GM19372 (cell line): Measurements from ENCODE around the gene BRD1.
"Not testable (repeated sequence)": the region's sequence is repeated elsewhere in the genome, so short reads cannot be mapped to it uniquely, and the experiment has no call there.

Source experiments
- ATAC-seq: cut with Tn5 transposase; IDR thresholded peaks from one replicate; pipeline ENCODE4 v1.9.1; 2021; ENCODE audit warnings: mild to moderate bottlenecking, low read depth, moderate library complexity; ENCODE audit not compliant: unreplicated experiment

The BRD1 gene

DNA sequence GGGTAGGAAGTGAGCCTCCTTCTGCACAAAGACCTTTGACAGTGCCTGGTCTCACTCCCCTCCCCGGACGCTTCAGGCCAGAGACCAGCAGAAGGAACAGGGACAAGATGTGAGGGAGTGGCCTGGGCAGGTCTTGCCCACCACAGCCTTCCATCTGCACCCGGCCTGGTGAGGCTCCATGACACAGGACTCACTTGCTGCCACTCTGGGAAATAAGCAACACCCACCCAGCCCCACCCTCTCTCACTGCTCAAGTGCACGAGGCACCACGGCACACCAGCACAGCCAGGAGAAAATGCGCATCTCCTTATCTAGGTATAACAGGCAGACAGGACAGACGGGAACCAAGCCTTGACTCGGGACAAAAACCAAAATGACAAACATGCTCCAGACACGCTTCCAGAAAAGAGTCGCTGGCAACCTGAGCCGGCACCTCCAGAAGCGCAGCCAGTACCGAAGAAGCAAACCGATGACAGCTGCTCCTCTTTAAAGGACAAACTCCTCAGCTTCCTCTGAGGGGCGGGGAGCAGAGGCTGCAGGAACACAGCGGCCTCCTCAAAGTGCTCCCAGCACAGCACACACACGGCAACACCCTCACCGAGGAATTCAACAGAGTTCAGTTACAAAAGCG is 41.7 kb downstream of the BRD1 start:
- no peak for ATAC-seq

DNA sequence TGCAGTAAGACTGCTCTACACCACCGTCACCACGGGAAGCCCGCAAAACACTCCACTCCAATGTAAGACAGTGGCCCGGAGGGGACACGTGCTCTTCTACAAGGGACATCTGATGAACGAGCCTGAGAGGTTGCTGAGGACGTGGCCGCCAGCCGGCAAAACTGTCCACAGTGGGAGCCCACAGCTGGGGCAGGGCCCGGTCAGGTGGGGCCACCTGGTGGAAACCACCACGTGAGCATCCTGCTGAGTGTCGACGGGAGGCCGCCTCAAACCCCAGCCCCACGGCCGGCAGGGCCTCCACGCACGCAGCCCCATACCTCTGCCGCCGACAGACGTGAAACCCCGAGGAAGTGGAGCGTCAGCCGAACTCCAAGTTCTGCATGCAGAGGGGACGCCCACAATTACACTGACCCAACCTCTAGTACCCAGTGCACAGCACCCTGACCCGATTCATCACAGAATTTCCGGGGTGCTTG is 42.6 kb downstream of the BRD1 start:
- no peak for ATAC-seq

DNA sequence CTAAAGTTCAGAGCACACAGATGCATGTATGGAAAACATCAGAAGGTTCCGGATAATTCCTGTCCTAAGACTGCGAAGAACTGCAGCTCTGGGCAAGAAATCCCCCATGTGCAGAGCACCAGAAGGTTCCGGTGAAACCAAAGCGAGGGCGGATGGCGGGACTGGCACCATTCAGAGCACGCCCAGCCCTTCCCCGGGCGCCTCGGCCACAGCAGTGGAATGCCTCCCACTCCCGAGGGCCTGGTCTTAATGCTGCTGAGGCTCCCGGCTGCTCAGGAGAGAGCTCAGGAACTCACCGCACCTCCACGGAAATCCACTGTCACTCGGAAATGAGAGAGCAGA is 43.1 kb downstream of the BRD1 start:
- ATAC-seq = no peak

DNA sequence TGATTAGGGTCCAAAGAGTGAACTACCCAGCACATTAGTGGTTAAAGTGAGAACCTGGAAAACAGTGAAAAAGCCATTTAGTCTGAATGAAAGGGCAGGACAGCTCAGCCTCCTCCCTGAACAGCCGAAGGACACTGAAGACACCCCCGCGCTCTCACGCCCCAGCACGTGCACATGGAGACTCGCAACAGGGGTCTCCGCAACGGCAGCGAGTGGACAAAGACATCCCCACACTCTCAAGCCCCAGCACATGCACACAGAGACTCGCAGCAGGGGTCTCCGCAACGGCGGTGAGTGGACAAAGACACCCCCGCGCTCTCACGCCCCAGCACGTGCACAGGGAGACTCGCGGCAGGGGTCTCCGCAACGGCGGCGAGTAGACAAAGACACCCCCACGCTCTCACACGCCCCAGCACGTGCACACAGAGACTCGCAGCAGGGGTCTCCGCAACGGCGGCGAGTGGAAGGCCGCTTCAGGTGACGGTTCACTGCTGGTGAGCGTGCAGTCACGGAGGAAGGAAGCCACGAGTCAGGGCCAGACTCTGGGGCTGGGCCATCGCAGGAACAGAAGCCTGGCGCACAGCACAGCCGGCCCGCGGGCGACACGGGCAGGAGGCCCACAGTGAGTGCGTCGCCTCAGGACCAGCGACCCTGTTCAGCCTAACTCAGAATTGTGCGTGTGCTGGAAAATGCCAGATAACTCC is 43.6 kb downstream of the BRD1 start:
- no peak for ATAC-seq

DNA sequence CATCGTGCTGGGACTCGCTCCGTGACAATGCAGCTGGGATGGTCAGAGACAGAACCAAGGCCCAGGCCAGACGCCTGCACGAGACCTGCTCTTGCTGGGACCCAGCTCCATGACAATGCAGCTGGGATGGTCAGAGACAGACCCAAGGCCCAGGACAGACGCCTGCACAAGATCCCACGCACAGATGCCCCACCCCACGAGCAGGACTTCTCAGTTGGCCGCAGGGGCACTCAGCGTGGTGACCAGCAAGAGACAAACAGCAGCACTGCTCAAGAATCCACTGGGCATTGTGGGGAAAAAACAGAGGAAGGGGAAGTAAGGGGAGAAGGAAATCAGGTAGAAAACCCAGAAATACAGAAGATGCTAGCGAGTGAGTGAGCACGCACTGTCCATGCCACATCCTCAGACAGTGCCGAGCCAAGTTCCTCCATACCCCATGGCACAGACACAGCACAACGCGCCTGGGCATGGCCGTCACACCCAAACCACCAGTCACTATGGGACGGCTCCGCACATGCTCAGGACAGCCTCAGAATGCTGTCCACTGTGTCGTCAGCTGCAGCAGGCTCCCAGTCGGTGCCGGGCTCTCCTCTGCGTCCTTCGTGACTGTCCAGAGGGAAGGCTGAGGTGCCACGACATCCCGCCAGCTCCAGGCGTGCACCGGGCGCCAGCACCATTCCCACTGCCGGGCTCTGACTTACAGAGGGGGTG is 44.5 kb downstream of the BRD1 start:
- ATAC-seq = no peak

DNA sequence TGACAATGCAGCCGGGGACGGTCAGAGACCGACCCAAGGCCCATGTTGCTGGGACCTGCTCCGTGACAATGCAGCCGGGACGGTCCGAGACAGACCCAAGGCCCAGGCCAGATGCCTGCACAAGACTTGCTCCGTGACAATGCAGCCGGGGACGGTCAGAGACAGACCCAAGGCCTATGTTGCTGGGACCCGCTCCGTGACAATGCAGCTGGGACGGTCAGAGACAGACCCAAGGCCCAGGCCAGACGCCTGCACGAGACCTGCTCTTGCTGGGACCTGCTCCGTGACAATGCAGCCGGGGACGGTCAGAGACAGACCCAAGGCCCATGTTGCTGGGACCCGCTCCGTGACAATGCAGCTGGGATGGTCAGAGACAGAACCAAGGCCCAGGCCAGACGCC is 45.8 kb downstream of the BRD1 start:
- not testable (repeated sequence) for ATAC-seq

DNA sequence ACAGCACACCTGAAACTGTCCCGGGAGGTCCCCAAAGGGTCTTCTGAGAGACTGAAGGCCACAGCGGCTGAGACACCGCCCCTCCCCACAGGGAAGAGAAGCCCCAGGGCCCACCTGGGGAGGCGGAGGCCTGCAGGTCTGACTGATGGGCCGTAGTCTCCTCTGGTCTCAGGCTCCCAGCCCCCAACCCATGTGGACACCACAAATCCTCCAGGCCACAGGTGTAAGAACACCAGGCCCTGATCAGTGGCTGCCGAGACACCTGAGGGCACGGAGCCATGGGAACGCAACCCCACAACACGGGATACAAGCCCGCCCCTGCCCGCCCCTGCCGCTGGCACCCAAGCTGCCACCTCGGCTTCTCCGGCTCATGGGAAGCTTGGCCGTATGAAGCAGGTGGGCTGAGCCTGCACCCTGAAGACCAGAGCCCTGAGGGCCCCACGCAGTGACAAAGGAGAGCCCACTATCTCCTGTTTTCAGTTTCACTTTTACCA is 46.3 kb downstream of the BRD1 start:
- no peak for ATAC-seq

DNA sequence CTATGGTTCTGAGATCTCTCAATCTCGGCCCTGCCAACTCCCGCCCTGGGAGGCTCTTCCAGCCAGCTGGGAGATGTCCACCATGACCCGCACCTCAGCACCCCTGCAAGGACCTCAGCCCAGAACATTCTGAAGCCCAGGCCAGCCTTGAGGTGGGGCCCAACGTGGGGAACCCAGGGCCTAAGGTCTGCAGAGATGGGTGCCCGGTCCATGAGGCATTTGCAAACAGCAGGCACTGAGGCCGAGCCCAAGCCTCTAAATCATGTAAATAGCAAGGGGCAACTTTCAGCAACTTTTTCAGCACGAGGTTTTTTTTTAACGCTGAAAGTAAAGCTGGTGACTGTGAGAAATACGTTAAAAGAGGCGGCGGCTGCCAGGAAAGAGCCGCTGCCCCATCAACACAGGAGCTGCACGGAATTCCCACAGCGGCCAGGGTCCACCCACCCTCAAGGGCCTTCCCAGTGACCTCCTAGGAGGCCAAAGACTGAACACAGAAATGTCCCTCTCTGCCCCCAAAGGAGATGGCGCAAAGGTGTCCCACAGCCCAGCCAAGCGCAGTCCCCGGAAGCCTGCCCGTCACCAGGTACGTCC is 46.9 kb downstream of the BRD1 start:
- no peak for ATAC-seq

DNA sequence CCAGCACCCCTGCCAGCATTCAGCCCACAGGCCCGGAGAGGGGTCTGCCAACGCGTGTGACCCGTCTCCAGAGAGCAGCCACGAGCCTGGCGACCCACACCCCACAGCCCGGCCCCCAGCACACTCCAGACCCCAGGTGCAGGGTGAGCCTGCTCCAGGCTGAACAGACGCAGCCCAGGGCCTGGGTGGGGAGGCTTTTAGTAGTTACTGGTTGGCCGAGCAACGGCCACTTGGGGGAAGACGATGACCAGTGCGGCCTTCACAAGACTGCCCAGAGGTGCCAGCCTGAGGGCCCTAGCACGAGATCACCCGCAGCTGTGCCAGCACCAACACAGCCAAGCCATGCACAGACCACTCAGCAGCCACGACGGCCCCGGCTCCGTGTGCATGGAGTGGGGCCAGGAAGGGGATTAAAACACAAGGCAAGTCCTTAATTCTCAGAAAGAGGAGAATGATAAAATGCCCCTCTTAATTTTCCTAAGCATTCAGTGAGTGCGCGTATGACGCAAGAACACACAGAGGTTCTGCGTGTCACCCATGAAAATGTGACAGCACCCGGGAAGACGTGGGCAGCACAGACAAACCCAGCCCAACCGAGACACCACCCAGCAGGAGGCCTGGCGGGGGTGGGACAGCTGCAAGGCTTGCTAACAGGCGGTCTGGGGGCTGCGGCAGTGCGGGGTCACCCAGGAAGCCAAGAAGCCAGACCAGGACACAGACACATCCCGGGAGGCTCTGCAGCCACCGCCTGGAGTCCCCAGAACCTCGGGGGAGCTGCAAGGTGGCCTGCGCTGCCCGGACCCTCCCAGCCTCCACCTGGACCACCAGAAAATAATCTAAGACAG is 47.6 kb downstream of the BRD1 start:
- no peak for ATAC-seq

DNA sequence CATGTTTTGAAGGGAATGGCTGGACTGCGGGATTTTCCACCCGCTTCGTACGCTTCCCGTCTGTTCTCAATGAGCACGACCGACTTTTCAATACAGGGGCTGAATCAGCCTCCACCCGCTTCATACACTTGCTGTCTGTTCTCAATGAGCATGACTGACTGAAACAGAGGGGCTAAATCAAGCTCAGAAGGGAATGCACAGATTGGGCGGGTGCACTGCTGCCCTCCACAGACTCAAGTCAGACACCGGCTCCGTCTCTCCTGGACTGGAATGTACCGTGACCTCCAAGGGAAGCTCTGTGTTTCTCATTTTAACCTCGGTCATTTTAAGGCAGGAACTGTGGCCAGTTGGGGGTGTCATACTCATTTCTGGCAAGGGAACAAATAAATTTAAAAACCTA is 48.5 kb downstream of the BRD1 start:
- ATAC-seq = no peak

DNA sequence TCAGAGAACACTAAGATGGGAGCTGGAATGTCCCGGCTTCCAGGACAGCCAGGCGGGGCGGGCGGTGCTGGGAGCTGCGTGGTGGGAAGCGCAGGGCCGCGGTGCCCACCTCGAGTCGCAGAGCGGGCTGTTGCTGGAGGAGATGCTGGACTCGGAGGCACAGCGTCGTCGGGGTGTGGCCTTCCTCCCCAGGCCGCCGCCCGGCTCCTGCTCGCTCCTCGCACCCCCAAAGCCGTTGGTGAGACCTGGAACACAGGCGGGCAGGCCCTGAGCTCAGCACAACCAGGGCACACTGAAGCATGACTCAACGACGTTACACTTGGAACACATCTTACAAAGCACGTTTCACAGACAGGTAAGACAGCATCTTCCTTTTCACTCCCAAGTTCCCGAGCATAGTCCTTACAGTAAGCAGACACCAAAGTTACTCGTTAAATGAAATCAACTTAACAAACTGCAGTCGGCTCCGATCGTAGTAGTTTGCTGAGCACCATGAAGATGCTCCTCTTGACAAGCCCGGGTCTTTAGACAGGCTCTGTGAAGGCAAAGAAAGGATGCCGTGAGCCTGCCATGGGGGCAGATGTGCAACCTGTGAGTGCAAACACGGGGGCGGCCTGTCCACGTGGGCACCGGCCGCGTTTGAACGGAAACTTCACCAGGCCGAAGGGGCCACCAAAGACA is 50.0 kb downstream of the BRD1 start:
- ATAC-seq = no peak

DNA sequence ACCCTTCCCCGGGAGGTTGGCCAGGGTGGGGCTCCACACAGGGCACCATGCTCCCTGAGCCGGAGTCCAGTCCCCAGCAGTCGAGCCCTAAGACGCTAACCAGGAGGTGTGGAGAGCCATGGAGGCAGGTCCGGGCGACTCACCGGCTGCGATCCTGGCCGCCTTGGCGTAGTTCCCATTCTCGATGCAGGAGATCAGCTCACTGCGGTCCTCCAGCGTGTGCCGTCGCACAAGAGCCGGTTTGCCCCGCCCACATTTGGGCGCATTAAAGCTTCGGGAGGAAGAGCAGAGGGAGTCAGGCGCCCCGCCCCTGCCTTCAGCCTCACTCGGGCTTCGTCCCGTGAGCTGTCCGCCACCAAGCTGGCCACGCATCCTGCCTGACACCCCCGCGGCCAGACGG is 50.8 kb downstream of the BRD1 start:
- no peak for ATAC-seq

DNA sequence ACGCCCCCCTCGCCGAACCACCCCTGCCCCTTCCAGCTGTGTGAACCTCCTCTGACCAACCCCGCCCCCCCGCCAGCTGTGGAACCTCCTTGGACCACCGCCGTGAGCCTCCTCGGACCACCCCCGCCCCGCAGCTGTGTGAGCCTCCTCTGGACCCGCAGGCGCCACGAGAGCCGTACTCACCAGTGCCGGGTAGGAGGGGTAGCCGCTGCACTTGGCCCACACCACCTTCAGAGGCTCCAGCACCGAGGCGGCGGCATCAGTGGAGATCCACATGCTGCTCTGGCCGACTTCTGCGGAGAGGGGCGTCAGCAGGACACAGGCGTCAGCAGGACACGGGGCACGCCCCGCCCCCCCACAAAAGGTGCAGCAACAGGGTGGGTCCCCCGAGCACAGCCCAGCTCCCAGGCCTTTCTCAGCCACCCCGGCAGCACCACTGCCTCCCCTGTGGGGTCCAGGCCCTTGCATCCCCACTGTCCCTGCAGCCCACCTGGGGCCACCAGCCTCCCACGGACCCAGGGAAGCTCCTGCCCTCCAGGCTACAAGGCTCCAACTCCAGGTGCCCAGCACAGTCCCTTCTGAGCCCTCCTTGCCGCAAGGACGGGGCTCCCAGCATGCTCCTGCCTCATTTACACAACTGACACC is 51.7 kb downstream of the BRD1 start:
- no peak for ATAC-seq

DNA sequence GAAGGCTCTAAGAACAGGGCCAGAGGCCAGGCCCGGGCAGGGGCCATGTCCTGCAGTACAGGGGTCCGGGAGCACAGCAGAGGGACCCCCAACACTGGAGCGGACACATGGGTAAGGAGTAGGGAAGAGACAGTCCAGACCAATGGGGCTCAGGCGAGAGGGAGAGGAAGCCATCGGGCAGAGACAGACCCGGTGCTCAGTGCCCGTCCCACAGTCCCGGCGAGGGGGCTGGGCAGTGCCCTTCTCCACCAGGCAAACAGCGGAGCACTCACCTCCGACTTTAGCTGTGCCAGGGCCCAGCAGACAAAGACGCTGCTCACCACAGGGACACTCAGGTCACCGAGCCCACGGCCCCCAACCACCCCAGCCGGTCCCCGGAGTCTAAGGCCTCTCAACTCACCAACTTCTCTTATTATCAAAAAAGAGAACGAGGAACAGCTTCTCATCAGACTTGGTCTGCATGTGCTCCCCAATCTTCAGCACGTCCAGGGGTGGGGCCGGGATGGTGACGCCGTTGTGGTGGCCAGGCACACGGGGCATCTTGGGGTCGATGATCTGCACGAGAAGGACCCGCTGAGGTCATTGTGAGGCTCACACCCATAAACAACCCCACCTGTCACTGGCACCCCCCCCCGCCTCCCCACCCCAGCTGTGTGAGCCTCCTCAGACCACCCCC is 52.3 kb downstream of the BRD1 start:
- ATAC-seq = no peak

DNA sequence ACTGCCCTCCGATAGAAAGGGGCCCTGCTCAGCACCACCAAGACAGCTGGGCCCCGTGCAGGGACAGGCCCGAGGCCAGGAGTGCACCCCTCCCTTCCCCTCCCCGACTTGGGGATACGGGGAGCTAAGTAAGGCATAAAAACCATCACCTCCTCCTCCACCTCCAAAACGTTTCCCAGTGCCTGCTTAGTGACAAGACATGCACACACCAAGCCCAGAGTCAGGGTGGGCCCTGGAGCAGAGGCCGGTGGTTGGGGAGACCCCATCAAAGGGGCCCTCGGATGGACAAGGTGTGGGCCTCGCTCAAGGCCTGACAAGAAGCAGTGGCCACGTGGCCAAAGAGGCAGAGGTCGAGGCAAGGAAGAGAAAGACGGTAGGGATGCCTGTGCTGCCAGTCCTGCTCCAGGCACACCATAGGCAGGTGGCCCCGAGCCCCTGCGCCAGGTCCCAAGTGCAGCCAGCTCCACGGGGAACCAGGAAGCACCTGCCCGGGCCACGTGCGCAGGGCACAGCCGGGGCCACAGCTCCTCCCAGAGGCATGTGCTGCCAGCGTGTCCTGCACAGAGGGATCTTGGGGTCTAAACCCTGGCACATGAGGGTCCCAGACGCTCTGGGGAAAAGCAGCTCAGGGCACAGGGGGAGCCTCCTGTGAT is 53.0 kb downstream of the BRD1 start:
- no peak for ATAC-seq

DNA sequence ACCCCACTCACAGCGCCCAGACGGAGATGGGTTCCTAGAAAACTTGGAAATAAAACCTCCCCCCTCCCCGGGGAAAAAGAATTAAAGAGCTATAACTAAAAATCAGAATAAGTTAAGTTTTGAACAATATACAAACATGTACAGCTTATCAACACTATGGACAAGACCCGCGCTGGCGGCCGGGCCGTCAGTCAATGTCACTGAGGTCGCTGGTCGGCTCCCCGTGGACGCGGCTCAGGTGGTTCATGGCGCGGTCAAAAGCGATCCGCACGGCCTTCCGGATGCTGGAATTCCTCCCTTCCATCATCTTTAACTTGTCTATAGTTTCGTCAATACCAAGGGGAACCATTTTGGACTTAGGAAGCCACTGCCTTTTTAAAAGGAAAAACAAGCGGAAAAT is 53.6 kb downstream of the BRD1 start:
- ATAC-seq = no peak

DNA sequence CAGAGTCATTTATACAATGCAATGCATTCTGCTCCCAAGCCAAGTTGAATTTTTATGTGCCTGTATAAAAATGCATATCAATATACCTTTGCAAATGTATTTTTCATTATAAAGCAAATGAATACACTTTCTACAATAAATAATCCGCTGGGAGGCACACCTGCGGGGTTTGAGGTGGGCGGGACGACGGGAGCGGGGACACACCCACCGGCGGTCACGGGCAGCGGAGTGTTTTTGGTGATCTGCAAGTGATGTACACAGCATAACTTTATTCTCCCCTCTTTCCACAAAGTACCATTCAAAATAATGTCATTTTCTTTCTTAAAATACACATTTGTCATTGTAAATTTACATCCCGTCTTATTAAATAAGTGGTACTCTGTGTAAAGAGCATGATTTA is 54.1 kb downstream of the BRD1 start:
- ATAC-seq = no peak

DNA sequence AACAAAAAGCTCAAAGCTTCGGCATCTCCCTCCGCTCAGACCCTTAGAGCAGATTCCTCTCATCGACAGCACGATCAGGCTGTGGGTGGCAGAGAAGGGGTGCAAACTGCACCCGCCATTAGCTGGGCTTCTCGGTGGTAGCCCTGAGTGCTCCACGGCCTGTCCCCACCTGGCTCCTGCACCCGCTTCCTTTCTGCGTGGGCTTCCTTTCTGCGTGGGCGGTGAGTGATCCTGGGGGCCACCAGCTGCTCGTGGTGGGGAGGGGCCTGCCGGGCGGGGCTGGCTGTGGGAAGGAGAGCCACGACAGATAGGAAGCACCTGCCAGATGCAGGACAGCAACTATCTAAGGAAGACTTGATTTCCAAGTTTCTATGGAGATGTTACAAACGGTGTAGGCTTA is 55.0 kb downstream of the BRD1 start:
- no peak for ATAC-seq
